Activated CD4-positive, CD25-positive, alpha-beta regulatory T cell treated with anti-CD3 and anti-CD28 coated beads, Interleukin-2, amount 50 U/mL, for 16 hours (primary cell): ENCODE results near the gene WDR48.

Source experiments
- DNase-seq: peaks from one replicate; pipeline ENCODE4 v3.0.0-alpha.2; 2020; ENCODE audit warnings: low read depth, low spot score

WDR48 gene

DNA sequence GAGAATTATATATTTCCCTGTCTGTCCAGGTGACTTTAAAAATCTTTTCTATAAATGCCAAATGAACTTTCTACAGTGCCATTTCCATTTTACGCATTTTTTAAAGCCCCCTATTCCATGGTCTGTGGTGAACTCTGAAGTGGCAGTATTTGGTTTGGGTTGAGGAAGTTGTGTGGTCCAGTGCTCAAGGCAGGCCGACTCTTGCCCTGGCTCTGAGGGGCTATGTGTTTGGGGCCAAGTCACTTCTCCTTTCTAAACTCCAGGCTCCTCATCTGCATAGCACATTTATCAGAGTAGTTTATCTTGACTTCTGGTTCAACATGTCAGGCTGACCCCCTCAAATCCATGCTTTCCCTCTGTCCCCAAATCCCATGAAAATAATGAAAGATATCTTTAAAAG lies 69.8 kb downstream of the WDR48 start:
- no peak for DNase-seq

DNA sequence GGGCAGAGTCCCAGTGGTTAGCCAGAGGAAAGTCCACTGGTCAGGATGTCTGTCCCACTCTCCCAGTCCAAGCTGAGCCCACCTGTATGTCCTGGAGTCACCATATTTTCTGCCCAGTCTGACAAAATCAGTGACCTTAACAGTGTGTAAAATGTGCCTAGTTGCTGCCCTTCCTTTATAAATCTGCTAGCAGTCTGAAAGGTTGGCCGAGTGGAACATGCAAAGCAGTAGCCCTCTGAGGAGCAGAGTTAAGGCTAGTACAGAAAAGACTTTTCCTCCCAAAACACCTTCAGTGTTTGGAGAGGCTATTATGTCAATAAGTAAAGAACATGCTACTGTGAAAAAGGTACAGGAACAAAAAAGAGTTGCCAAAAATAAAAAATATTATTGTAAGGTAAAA lies 71.0 kb downstream of the WDR48 start:
- DNase-seq, result no peak

DNA sequence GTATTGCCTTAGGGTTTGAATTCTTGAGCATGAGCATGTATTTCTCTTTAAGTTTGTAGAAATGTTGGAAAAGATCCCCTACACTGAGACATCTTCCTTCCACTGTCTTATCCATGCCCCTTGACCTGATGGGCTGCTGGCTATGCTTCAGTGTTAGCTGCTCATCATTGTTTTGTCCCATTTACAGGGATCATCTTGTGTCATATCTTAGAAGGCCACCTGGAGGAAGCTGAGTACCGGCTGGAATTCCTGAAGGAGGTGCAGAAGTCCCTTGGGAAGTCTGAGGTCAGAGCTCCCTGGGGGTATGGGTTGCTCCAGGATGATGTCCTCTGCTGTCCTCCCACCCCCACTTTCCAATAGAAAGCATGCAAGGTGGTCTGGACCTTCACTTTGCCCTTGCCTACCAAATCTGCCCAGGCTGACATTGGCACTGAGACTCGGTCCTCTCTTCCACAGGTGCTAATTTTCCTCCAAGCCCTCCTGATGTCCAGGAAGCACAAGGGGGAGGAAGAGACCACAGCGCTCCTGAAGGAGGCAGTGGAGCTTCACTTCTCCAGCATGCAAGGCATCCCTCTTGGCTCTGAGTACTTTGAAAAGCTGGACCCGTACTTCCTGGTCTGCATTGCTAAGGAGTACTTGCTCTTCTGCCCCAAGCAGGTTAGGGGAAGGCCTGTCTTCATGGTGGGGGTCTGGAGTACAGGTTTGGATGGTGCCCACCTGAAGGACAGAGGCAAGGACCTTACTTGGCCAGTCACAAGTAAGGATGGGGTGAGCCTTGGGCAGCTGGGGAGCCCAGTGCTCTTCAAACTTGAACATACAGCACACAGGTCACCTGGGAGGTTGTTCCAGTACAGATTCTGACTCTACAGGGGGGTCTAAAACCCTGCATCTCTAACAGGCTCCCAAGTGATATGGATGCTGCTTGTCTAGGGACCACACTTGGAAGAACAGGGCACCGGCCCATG lies 73.3 kb downstream of the WDR48 start:
- DNase-seq, result no peak

DNA sequence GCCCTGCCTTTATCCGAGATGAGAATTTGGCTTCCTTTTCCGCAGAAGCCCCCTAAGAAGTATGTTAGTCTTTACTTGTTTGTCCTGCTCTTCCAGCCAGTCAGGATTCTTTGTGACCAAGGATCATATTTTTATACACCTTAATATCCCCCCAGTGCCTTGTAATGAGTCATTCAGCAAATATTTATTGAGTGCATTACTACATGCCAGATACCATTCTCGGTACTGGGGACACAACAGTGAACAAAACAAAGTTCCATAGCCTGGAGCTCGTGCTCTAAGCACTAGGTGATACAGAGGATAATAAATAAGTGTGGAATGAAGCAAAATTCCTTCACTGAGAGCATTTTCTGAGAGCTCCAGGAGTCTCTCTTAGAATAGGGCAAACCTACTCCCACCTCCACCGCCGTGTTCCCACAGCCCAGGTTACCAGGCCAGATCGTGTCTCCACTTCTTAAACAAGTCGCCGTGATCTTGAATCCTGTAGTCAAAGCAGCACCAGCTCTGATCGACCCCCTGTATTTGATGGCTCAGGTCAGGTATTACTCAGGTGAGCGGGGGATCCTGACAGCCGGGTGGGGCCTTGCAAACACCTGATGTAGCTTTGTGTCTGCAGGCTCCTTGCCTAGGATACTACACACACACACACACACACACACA lies 74.2 kb downstream of the WDR48 start:
- no peak for DNase-seq

DNA sequence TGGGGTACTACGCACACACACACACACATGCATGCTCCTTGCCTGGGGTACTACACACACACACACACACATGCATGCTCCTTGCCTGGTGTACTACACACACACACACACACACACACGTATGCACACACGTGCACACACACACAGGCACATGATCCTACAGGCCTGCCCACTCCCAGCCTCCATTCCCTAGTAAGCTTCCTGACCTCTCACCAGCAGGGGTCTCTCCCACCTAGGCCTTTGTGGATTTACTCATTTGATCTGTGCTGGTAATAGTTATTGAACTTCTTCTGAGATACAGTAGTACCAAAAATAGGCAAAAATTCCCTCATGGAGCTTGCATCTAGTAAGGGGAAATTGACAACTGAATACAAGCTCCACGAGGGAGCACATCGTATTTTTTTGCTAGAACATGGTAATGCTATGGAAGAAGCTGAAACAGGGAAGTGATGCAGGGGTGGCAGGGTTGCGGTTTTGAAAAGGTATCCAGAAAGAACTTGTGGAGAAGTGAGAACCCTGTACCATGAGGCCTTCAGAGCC lies 74.8 kb downstream of the WDR48 start:
- no peak for DNase-seq

DNA sequence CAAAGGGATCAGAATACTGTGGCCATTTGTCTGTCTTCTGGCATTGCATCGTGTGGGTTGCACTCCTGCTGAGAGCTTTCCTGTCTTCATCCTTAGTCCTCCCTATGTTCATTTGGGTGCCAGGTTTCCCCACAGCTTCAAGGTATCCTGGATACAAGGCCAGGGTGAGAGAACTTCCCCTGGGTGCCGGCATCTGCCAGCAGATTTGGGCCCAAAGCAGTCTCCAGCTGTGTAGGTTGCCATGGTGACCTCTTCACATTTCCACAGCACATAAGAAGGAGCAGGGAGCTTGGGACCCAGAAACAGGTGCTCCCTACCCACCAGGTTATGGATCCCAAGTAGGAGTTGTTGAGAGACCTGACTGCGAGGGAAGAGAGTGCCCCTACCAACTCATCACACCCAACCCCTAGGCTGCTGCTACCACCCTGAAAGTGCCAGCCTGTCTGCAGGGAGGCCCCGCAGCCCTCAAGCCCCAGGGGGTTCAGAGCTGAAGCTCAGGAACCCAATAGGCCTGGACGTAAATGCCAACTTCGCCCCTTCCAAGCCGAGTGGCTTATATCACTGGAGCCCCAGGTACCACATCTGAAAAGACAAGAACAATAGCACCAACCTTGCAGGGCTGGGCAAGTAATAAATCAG lies 75.6 kb downstream of the WDR48 start:
- no peak for DNase-seq

DNA sequence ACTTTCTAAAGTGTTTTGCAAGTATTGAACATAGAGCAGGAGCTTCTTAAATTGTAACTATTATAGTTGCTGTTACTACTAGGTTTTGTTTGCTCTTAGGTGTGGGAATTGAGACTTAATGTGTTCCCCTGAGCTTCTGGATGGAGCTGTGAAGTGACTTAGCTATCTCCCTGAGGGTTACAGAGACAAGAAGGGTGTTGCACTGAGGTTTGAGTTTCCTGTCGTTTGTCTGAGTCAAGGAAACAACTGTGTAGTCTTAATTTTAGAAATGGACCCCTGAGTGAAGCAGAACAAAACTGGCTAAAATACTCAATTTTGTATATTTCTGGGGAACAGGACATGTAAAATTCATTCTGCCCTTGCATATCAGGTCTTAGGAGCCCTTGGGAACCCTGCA lies 76.1 kb downstream of the WDR48 start:
- DNase-seq, result no peak

DNA sequence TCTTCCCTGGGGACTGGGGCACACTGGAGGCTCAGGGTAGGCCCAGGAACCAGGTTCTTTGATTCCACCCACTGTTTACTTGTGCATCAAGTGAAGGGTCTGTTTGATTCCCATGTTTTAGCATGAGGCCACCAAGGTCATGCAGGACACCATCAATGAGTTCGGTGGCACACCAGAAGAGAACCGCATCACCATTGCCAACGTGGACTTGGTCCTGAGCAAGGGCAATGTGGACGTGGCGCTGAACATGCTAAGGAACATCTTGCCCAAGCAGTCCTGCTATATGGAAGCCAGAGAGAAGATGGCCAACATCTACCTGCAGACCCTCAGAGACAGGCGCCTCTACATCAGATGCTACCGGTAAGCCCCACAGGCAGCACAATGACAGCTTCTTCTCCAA lies 77.1 kb downstream of the WDR48 start:
- DNase-seq, result no peak

DNA sequence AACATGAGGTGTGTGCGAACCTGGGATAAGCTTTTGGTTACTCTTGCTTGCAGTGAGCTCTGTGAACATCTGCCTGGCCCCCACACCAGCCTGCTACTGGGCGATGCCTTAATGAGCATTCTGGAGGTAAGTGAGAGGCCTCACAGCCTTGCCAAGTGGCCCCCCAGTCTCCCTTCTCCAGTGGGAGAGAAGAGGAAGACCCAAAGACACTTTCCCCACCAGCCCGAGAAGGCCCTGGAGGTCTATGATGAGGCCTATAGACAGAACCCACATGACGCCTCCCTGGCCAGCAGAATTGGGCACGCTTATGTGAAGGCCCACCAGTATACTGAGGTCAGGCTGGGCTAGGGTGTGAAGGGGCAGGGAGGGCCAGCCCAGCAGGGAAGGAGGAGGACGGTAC lies 78.2 kb downstream of the WDR48 start:
- no peak for DNase-seq

DNA sequence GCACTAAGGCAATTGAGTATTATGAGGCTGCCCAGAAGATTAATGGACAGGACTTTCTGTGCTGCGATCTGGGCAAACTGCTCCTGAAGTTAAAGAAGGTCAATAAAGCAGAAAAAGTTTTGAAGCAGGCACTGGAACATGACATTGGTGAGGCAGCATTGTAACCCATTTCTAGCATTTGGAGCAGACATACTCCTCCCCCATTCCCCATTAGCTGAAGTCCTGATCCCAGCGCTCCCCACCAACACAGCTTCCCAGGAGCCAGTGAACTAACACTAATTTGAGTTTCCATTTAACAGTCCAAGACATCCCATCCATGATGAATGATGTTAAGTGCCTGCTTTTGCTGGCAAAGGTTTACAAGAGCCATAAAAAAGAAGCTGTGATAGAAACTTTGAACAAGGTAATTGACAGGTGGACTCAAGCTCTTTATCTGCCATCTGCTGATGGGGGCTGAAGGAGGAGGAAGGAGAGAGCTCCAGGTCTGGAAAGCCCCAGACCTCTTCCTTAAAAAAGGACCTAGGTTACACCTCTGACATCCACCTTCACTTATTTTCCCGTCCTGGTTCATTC lies 79.0 kb downstream of the WDR48 start:
- DNase-seq, result no peak

DNA sequence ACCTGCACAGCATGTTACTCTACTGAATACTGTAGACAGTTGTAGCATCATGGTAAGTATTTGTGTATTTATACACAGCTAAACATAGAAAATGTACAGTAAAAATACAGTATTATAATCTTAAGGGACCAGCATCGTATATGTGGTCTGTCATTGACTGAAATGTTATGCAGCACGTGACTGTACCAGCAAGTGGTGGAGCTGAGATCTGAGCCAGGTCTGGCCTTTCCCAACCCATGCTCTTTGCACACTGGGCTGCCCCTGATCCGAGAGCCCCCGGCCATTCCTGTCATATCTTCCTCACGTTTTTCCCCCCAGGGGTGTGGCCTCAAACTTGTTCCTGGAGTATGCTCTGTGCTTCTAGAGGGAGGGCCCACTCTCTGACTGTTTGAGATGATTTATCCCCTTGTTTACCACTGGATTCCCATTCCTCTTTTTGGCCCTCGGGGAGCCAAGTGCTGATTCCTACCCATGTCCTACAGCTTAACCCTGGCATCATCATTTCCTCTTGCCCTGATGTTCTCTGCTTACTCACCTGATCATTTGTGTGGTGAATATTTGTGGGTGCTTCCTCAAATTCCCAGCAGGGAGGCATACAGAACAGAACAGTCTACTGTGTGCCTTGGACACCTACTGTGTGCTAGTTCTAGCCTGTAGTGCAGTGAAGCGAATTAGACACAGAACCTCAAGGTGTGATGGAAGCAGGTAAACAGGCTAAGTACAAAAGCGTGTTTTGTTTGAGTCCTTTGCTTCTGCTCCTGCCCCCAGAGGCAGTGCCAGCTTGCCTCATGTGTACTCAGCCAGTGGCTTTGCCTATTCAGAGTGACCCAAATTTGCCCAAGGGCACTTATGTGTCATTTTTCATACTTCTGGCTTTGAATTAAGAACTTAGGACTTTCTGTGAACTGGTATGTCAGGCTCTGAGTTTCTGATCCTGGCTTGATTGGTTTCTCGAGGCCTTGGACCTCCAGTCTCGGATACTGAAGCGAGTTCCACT lies 80.6 kb downstream of the WDR48 start:
- no peak for DNase-seq

DNA sequence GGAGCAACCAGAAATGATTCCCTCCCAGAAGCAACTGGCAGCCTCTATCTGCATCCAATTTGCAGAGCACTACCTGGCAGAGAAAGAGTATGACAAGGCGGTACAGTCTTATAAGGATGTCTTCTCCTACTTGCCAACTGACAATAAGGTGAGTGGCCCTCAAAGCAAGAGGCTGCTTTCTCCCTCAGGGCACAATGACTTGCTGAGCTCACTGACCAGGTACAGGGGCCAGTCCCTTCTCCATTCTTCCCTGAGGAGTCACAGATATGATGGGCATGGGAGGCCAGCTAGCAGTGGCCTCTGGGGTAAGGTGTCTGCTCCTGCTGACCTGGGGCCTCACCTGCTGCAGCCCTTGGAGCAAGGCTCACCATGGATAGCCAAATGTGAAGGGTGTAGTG lies 81.3 kb downstream of the WDR48 start:
- no peak for DNase-seq

DNA sequence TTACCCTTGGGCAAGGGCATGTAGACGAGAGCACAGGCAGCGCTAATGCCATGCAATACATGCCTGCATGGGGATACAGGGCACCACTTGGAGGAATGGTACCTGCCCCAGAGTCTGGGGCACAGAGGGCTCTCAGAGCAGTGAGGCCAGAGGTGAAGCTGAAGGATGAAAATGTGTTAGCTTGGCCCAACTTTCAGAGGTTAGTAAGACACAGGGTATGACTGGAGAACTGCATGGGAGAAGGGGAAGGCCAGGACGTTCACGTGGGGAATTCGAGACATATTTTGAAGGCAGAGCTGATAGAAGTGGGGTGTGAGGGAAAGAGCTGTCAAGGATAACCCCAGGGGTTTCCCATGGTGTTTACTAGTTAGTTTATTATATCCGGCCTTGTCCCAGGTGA lies 82.0 kb downstream of the WDR48 start:
- no peak for DNase-seq

DNA sequence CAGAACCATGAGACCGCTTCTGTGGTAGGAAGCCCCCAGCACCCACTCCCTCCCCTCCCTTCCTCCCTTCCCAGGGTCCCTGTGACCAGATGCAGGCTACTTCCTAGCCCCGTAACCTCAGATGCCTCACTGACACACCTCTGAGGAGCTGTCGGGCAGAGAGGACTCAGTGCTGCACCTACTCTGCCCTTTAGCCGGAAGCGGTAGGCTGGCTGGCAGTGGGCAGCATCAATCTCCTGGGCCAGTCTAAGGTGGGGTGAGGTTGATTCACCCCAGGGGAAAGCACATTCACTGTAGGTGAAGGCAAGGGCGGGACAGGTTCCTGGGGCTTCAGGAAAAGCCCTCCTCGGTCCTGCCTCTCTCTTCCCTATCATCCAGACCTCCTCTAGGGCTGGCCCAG lies 82.5 kb downstream of the WDR48 start:
- DNase-seq, result no peak

DNA sequence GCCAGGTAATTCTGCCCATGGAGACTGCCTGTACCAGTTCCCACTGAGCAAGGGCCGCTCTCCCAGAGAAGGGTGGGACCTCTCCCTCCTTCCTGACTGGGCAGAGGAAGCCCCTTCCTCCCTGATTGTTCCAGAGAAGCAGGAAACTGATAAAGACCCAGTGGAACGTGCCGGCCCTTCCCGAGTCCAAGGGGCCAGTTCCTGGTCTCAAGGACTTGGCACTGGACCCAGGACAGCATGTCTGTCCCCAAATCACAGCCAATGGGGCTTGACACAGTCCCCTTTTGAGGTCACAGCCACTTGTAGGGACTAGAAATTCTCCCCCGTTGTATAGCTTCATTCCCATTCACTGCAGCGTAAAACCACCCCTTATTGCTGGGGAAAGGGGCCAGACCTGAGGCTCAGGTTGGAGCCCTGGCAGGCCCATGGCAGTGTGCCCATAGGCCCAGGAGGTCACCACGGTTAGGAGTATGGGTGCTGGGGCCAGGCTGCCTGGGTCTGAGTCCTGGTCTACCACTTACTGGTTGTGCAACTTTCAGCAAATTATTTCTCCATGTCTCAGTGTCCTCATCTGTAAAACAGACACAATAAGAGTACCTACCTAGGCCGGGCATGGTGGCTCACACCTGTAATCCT lies 83.5 kb downstream of the WDR48 start:
- DNase-seq, result no peak

DNA sequence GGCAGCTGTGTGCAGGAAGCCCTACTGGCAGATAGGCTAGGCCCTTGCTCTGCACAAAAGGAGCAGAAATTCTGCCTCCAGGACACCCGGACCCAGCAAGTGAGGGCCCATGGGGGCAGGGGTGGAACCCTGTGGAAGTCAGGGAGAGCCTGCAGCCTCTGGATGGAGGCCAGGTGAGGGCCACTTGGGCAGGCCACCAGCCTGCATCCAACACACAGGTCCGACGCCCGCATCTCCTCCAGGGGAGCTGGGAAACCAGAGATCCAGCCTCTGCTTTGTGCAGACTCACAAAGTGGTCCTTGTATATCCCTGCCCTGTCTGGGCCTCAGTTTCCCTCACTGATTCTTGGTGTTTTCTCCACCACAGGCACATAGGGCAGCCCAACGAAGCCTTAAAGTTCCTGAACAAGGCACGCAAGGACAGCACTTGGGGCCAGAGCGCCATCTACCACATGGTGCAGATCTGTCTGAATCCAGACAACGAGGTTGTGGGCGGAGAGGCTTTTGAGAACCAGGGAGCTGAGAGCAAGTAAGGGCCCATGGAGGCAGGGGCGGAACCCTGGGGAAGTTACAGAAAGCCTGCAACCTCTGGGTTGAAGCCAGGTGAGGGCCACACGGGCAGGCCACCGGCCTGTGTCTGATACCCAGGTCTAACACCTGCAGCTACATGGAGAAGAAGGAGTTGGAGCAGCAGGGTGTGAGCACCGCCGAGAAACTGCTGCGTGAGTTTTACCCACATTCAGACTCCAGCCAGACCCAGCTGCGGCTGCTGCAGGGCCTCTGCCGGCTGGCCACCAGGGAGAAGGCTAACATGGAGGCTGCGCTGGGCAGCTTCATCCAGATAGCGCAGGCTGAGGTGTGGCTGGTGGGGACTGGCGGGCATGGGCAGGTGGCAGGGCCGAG lies 85.0 kb downstream of the WDR48 start:
- DNase-seq, result no peak

DNA sequence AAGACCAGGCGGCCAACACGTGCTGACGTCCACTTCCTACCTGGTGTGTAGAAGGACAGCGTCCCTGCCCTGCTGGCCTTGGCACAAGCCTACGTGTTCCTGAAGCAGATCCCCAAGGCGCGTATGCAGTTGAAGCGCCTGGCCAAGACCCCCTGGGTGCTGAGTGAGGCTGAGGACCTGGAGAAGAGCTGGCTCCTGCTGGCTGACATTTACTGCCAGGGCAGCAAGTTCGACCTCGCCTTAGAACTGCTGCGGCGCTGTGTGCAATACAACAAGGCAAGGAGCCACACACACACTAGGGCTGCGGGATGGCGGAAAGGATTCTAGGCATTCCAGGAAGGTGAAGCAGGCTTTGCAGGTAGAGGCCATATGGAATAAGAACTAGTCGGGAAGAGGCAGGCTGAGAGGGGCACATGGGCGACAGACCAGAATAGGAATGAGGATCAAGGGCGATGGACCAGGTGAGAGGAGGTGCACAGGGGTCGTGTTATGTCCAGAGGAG lies 85.7 kb downstream of the WDR48 start:
- DNase-seq, result no peak

DNA sequence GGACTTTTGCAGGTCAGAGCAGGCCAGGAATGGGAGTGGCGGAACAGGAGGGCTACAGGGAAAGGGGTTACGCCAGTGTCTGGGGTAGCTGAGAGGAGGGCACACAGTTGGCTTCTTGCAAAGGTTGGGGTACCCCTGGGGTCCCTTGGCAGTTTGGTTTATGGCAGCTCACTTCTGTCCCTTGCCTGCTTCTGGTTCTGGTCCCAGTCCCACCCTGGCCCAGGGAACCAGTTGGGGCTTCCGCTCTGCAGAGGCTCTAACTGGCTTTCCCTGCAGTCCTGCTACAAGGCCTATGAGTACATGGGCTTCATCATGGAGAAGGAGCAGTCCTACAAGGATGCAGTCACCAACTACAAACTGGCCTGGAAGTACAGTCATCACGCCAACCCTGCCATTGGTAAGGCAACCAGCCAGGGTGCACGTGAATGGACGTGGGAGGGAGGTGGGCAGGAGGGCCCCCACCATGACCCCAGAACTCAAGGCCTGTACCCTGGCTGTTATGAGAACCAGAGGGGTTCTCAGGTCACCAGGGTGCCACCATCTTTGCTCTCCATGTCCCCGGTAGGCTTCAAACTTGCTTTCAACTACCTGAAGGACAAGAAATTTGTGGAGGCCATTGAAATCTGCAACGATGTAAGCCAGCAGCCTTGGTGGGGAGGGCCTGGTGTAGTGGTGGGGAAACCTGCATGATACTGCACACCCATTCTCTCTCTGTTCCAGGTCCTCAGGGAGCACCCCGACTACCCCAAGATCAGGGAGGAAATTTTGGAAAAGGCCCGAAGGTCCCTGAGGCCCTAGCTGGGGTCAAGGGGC lies 86.4 kb downstream of the WDR48 start:
- no peak for DNase-seq
